Natural killer cell (primary cell): ENCODE data around the gene XPNPEP2. TPM values are rescaled to one million over a fixed set of nuclear protein-coding genes. Genes with fewer than 3 reads are reported as not detected.
A peak's percentile ranks its signal among the peaks of the same experiment; 100 is the strongest.

Source experiments
- ATAC-seq, 3 donors: fragments of 150-1000 bp in 2 of 3; fragments of 200-7000 bp in 1 of 3; cut with Tn5 transposase; 1 replicate in 1 of 3; 2 replicates in 2 of 3; pipeline ENCODE4 v1.10.0; 2021; ENCODE audit warnings: mild to moderate bottlenecking in 2 of 3, moderate library complexity in 2 of 3
- DNase-seq, 2 donors: peaks; one replicate each; pipeline versions ENCODE4 v3.0.0 to v3.0.0-alpha.2; 2013 to 2021; ENCODE audit warnings: mixed read lengths in 1 of 2
- H3K27ac ChIP-seq: one replicate; pipeline ENCODE4 v1.5.1; 2013; ENCODE audit warnings: mild to moderate bottlenecking, low read length
- H3K27me3 ChIP-seq: one replicate; pipeline ENCODE4 v1.6.1; 2013; ENCODE audit warnings: low read length; ENCODE audit not compliant: control insufficient read depth, insufficient read depth
- H3K36me3 ChIP-seq: one replicate; pipeline ENCODE4 v1.6.1; 2013; ENCODE audit warnings: low read length; ENCODE audit not compliant: control insufficient read depth, insufficient read depth
- H3K4me1 ChIP-seq: one replicate; pipeline ENCODE4 v1.6.1; 2013; ENCODE audit warnings: low read length; ENCODE audit not compliant: control insufficient read depth, insufficient read depth
- H3K4me3 ChIP-seq: one replicate; pipeline ENCODE4 v1.5.1; 2013; ENCODE audit warnings: low read length
- H3K9me3 ChIP-seq: one replicate; pipeline ENCODE4 v1.6.1; 2013; ENCODE audit warnings: low read length; ENCODE audit not compliant: control insufficient read depth, insufficient read depth
- H3K27ac Mint-ChIP-seq, 2 donors: one replicate each; pipeline ENCODE4 v1.8.0; 2022; ENCODE audit warnings: mild to moderate bottlenecking in 2 of 2, mixed read lengths in 2 of 2, moderate library complexity in 1 of 2
- H3K27me3 Mint-ChIP-seq, 2 donors: one replicate each; pipeline ENCODE4 v1.8.0; 2022; ENCODE audit warnings: low read depth in 2 of 2, mixed read lengths in 2 of 2
- H3K36me3 Mint-ChIP-seq: one replicate; pipeline ENCODE4 v1.8.0; 2022; ENCODE audit warnings: mixed read lengths
- H3K4me1 Mint-ChIP-seq, 2 donors: one replicate each; pipeline ENCODE4 v1.8.0; 2022; ENCODE audit warnings: mixed read lengths in 2 of 2
- H3K4me3 Mint-ChIP-seq: one replicate; pipeline ENCODE4 v1.8.0; 2022; ENCODE audit warnings: mild to moderate bottlenecking, moderate library complexity, mixed read lengths
- H3K9me3 Mint-ChIP-seq, 2 donors: one replicate each; pipeline ENCODE4 v1.8.0; 2022; ENCODE audit warnings: mixed read lengths in 2 of 2
- WGBS: methylation state at CpG from one replicate; pipeline ENCODE4 v1.1.7; 2013; ENCODE audit warnings: missing lambda C conversion rate; ENCODE audit not compliant: insufficient coverage; 5-methylcytosine and 5-hydroxymethylcytosine counted together
- intact Hi-C: fragments of 100-400 bp; cut with micrococcal nuclease; formaldehyde crosslinking; loops from one replicate; pipeline ENCODE4 v1.14.2; 2022
- total RNA-seq, 4 donors: library from RNA; stranded (reverse); fragments of 120-200 nt in 1 of 4; gene quantifications; one replicate each; pipeline versions ENCODE4 v1.2.3 to v1.2.4, GENCODE V29; 2013 to 2022
- TF ChIP-seq, protein P1 (sequence below): fragments of 200-600 bp; IDR thresholded peaks from one replicate; pipeline ENCODE4 v1.8.0; 2022; ENCODE audit warnings: antibody characterized with exemption

Gene XPNPEP2
- total RNA-seq, 3 donors from 2014 or later (not counting 1 experiment from before 2014, with no cell fraction given), result 0.96 to 2.6 (median 1.6) TPM

DNA sequence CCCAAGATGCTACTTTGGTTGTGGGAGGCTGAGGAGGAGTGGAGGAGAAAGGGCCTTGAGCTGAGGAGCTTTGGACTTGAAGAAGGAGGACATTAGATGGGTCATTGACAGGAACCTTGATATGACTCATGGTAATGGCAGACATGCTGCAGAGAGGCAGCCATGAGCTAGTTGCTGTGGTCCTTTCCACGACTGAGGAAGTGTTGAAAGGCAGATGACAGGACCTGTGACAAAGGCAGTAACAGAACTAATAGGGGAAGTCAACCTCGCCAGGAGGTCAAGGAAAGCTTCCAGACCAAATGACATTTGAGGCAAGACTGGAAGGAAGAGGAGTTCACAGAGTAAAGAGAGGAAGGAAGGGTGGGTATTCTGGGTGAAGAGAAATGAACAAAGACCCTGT is 7.6 kb upstream of the XPNPEP2 start:
- Histone ChIP-seq H3K4me3 (no peak overlapping the region), H3K27me3 (no peaks in the 10 kb centered on the region), H3K9me3 (no peaks in the 10 kb centered on the region), H3K27ac (no peak overlapping the region), H3K4me1 (peaks cover 6% of the 10 kb centered on the region), H3K36me3 (no peaks in the 10 kb centered on the region)
- TF ChIP-seq, protein P1, sequence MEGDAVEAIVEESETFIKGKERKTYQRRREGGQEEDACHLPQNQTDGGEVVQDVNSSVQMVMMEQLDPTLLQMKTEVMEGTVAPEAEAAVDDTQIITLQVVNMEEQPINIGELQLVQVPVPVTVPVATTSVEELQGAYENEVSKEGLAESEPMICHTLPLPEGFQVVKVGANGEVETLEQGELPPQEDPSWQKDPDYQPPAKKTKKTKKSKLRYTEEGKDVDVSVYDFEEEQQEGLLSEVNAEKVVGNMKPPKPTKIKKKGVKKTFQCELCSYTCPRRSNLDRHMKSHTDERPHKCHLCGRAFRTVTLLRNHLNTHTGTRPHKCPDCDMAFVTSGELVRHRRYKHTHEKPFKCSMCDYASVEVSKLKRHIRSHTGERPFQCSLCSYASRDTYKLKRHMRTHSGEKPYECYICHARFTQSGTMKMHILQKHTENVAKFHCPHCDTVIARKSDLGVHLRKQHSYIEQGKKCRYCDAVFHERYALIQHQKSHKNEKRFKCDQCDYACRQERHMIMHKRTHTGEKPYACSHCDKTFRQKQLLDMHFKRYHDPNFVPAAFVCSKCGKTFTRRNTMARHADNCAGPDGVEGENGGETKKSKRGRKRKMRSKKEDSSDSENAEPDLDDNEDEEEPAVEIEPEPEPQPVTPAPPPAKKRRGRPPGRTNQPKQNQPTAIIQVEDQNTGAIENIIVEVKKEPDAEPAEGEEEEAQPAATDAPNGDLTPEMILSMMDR, result no peak
- no peaks in the 10 kb centered on the region for H3K9me3 Mint-ChIP-seq
- H3K27me3 Mint-ChIP-seq, result peaks cover 0 to 12% of the 10 kb centered on the region in 2 donors
- 45% methylated on average over 2 of the region's 2 CpGs for WGBS
- ATAC-seq (no peak), DNase-seq (no peak)
- H3K36me3 Mint-ChIP-seq, result no peaks in the 10 kb centered on the region
- no peak overlapping the region for H3K4me3 Mint-ChIP-seq
- peaks cover 9 to 20% of the 10 kb centered on the region in 2 donors for H3K4me1 Mint-ChIP-seq
- intact Hi-C loops, result no loop called here
- peak overlapping the region in 1 of 2 donors; percentile 31 for H3K27ac Mint-ChIP-seq

DNA sequence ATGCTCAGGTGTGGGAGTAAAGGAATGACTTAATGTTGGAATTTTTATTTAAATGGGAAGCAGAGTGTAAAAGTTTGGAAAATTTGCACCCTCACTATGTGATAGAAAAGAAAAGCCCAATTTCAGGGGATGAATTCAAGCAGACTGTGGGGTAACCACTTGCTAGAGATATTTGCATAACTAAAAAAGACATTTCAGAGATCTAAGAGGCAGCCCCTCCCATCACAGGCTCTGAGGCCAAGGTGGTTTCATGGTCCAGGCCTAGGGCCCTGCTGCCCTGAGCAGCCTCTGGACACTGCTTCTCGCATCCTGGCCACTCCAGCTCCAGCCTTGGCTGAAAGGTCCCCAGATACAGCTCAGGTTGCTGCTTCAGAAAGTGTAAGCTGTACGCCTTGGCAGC is 5.9 kb upstream of the XPNPEP2 start:
- Histone ChIP-seq H3K27me3 (no peaks in the 10 kb centered on the region), H3K4me3 (no peak overlapping the region), H3K4me1 (peaks cover 22% of the 10 kb centered on the region), H3K36me3 (no peaks in the 10 kb centered on the region), H3K27ac (no peak overlapping the region), H3K9me3 (no peaks in the 10 kb centered on the region)
- Mint-ChIP-seq H3K4me3 (no peak overlapping the region), H3K9me3 (no peaks in the 10 kb centered on the region), H3K27me3 (peaks cover 0 to 12% of the 10 kb centered on the region in 2 donors), H3K27ac (no peak overlapping the region), H3K36me3 (no peaks in the 10 kb centered on the region), H3K4me1 (peaks cover 11 to 21% of the 10 kb centered on the region in 2 donors)
- intact Hi-C loops, result no loop called here
- 96% methylated on average over 2 of the region's 2 CpGs for WGBS
- TF ChIP-seq, protein P1, result no peak
- DNase-seq (no peak), ATAC-seq (no peak)

DNA sequence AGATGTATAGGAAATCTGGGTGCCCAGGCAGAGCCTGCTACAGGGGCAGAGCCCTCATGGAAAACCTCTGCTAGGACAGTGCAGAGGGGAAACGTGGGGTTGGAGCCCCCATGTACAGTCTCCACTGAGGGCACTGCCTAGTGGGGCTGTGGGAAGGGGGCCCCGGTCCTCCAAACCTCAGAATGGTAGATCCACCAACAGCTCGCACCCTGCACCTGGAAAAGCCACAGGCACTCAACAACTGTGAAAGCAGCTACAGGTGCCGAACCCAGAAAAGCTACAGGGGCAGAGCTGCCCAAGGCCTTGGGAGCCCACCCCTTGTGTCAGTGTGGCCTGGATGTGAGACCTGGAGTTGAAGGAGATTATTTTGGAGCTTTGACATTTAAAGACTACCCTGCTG is 5.4 kb upstream of the XPNPEP2 start:
- peaks cover 11 to 21% of the 10 kb centered on the region in 2 donors for H3K4me1 Mint-ChIP-seq
- Histone ChIP-seq H3K4me3 (no peak overlapping the region), H3K36me3 (no peaks in the 10 kb centered on the region), H3K9me3 (no peaks in the 10 kb centered on the region), H3K27me3 (no peaks in the 10 kb centered on the region), H3K4me1 (peaks cover 25% of the 10 kb centered on the region), H3K27ac (no peak overlapping the region)
- WGBS, result 67% methylated on average over 4 of the region's 4 CpGs
- DNase-seq, result no peak
- H3K27ac Mint-ChIP-seq, result no peak overlapping the region
- TF ChIP-seq, protein P1, result no peak
- intact Hi-C loops, result no loop called here
- no peaks in the 10 kb centered on the region for H3K36me3 Mint-ChIP-seq
- H3K27me3 Mint-ChIP-seq, result peaks cover 0 to 12% of the 10 kb centered on the region in 2 donors
- no peak for ATAC-seq
- no peak overlapping the region for H3K4me3 Mint-ChIP-seq
- H3K9me3 Mint-ChIP-seq, result no peaks in the 10 kb centered on the region

DNA sequence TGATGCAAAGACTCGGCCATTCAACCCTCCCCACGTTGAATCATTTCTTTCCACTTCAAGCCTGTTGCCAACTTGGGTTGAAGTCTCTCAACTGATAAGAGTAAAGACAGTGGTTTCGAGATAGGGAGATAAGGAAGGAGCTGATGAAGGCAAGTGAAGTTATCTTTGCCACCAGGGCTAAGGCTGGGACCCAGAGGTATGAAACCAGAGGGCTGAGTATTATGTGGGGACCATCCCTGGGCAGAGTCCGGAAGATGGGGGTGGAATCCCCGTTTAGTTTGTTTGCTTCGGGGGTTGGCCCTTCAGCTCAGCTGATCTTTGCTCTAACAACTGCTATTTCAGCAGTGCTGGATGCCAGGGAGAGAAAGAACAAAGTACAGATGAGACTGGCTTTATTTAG is 2.3 kb upstream of the XPNPEP2 start:
- intact Hi-C loops, result no loop called here
- H3K27me3 ChIP-seq, result no peaks in the 10 kb centered on the region
- H3K4me1 ChIP-seq, result peaks cover 33% of the 10 kb centered on the region
- H3K9me3 ChIP-seq, result no peaks in the 10 kb centered on the region
- Mint-ChIP-seq H3K36me3 (no peaks in the 10 kb centered on the region), H3K9me3 (no peaks in the 10 kb centered on the region), H3K4me1 (peaks cover 11% of the 10 kb centered on the region in 2 donors), H3K4me3 (no peak overlapping the region), H3K27me3 (no peaks in the 10 kb centered on the region), H3K27ac (peak overlapping the region in 1 of 2 donors; percentile 24)
- TF ChIP-seq, protein P1, result no peak
- H3K27ac ChIP-seq, result no peak overlapping the region
- ATAC-seq (peak in 2 of 3 donors; percentile 34 to 41), DNase-seq (peak in 1 of 2 donors; percentile 31)
- H3K4me3 ChIP-seq, result no peak overlapping the region
- 54% methylated on average over 5 of the region's 6 CpGs for WGBS
- no peaks in the 10 kb centered on the region for H3K36me3 ChIP-seq
